DOHH2 (cell line): Measurements from ENCODE around the gene ADRA1B.

Source experiments
- H3F3A ChIP-seq: fragments of 200-600 bp; sonication (generic), shearing (Covaris generic); 2 replicates; pipeline ENCODE4 v1.6.0; 2016; ENCODE audit warnings: antibody characterized with exemption, mild to moderate bottlenecking; ENCODE audit not compliant: control insufficient read depth, insufficient read depth
- H3K27ac ChIP-seq: fragments of 200-600 bp; sonication (generic); 2 replicates; pipeline ENCODE4 v1.5.1; 2014; ENCODE audit warnings: low read depth, mild to moderate bottlenecking, low read length, moderate library complexity
- H3K27me3 ChIP-seq: fragments of 200-600 bp; sonication (generic); 2 replicates; pipeline ENCODE4 v1.6.1; 2014; ENCODE audit warnings: mild to moderate bottlenecking, low read length, mixed read lengths; ENCODE audit not compliant: control insufficient read depth
- H3K36me3 ChIP-seq: fragments of 200-600 bp; sonication (generic); 2 replicates; pipeline ENCODE4 v1.6.1; 2014; ENCODE audit warnings: mild to moderate bottlenecking, low read length, moderate library complexity, mixed read lengths; ENCODE audit not compliant: control insufficient read depth
- H3K4me1 ChIP-seq: fragments of 200-600 bp; sonication (generic); 2 replicates; pipeline ENCODE4 v1.6.1; 2014; ENCODE audit warnings: mild to moderate bottlenecking, low read length, mixed read lengths; ENCODE audit not compliant: control insufficient read depth
- H3K4me2 ChIP-seq: fragments of 200-600 bp; sonication (generic); 2 replicates; pipeline ENCODE4 v1.6.0; 2014; ENCODE audit warnings: mild to moderate bottlenecking, low read length, moderate library complexity
- H3K4me3 ChIP-seq: fragments of 200-600 bp; sonication (generic); 2 replicates; pipeline ENCODE4 v1.5.1; 2014; ENCODE audit warnings: mild to moderate bottlenecking, low read length, mixed read lengths
- H3K79me2 ChIP-seq: fragments of 200-600 bp; sonication (generic); 2 replicates; pipeline ENCODE4 v1.6.1; 2014; ENCODE audit warnings: mild to moderate bottlenecking, low read length, mixed read lengths; ENCODE audit not compliant: control insufficient read depth
- H3K9me2 ChIP-seq: fragments of 200-600 bp; sonication (generic); replicated peaks from 2 replicates; pipeline ENCODE4 v1.6.1; 2014; ENCODE audit warnings: mild to moderate bottlenecking, low read length, mixed read lengths; ENCODE audit not compliant: control insufficient read depth
- H3K9me3 ChIP-seq: fragments of 200-600 bp; sonication (generic); 2 replicates; pipeline ENCODE4 v1.6.1; 2014; ENCODE audit warnings: antibody characterized with exemption, low read length, mixed read lengths; ENCODE audit not compliant: control insufficient read depth, insufficient read depth
- H4K20me1 ChIP-seq: fragments of 200-600 bp; sonication (generic); 2 replicates; pipeline ENCODE4 v1.6.0; 2014; ENCODE audit warnings: low read depth, mild to moderate bottlenecking, antibody characterized with exemption, low read length, moderate library complexity; ENCODE audit not compliant: control insufficient read depth, insufficient read depth
- EZH2phosphoT487 ChIP-seq: fragments of 200-600 bp; sonication (generic); IDR thresholded peaks from 2 replicates; pipeline ENCODE4 v1.6.1; 2017; ENCODE audit warnings: borderline replicate concordance, mild to moderate bottlenecking, antibody characterized with exemption, low read length, moderate library complexity, mixed read lengths
- TF ChIP-seq, protein P1 (sequence below): fragments of 200-600 bp; sonication (generic); IDR thresholded peaks from one replicate; pipeline ENCODE4 v1.5.1; 2014; ENCODE audit warnings: antibody characterized with exemption, mild to moderate bottlenecking, low read depth, low read length; ENCODE audit not compliant: poor library complexity, severe bottlenecking

Gene ADRA1B

DNA sequence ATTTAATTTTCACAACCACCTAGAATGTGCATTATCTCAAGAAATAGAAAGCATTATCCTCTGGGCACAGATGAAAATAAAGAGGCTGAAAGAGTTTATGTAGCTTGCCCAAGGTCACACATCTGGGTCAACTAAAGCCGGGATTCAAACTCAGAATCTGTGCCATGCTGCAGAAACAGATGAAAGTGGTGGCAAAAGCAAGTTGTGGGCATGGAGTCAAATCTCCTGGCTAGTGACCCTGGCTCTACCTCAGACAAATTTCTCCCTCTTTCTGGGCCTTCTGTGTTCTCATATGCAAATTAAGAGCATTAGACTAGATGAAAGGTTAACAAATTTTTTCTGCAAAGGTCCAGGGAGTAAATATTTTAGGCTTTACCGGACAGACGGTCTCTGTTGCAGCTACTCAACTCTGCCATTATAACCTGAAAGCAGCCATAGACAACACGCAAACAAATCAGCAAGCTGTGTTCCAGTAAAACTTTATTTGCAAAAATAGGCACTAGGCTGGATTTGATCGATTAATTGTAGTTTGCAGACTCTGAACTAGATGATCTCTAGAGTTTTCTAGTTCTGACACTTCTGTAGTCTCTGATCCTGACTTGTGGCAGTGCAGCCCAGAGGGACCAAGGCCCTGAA, 6.0 kb upstream of the ADRA1B start:
- H3K9me2 ChIP-seq: no peaks in the 10 kb centered on the region
- H3F3A ChIP-seq: no peaks in the 10 kb centered on the region
- peaks cover 24% of the 10 kb centered on the region; the same call in 1 of the 2 replicates for H3K27me3 ChIP-seq
- no peak overlapping the region for H3K4me3 ChIP-seq
- H3K4me2 ChIP-seq: no peak overlapping the region
- TF ChIP-seq EZH2phosphoT487: no peak
- TF ChIP-seq, protein P1, sequence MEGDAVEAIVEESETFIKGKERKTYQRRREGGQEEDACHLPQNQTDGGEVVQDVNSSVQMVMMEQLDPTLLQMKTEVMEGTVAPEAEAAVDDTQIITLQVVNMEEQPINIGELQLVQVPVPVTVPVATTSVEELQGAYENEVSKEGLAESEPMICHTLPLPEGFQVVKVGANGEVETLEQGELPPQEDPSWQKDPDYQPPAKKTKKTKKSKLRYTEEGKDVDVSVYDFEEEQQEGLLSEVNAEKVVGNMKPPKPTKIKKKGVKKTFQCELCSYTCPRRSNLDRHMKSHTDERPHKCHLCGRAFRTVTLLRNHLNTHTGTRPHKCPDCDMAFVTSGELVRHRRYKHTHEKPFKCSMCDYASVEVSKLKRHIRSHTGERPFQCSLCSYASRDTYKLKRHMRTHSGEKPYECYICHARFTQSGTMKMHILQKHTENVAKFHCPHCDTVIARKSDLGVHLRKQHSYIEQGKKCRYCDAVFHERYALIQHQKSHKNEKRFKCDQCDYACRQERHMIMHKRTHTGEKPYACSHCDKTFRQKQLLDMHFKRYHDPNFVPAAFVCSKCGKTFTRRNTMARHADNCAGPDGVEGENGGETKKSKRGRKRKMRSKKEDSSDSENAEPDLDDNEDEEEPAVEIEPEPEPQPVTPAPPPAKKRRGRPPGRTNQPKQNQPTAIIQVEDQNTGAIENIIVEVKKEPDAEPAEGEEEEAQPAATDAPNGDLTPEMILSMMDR: no peak
- H3K27ac ChIP-seq: no peak overlapping the region
- no peaks in the 10 kb centered on the region for H3K4me1 ChIP-seq
- H3K36me3 ChIP-seq: no peaks in the 10 kb centered on the region
- H3K9me3 ChIP-seq: no peaks in the 10 kb centered on the region
- no peaks in the 10 kb centered on the region for H3K79me2 ChIP-seq
- no peaks in the 10 kb centered on the region for H4K20me1 ChIP-seq

DNA sequence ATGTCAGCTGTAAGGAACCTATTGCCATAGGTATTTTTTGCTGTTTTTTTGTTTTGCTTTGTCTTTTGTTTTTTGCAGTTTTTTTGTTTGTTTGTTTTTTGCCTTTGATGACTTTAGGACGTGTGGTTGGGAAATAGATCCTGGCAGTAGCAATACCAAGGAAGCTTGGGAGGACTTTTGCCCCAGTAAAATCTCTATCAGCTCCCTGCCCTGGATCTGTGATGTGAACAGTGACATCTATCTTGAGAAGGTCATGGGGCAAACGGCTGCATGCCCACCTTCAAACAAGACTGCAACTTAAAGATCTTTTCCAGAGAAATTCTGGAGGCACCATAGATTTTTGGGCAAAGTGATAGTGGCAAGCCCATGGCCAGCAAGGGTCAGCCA, 5.4 kb upstream of the ADRA1B start:
- H3K4me1 ChIP-seq: no peaks in the 10 kb centered on the region
- no peaks in the 10 kb centered on the region for H3K79me2 ChIP-seq
- no peaks in the 10 kb centered on the region for H3K36me3 ChIP-seq
- no peak overlapping the region for H3K4me2 ChIP-seq
- H3K27me3 ChIP-seq: peaks cover 28% of the 10 kb centered on the region
- H3K9me3 ChIP-seq: no peaks in the 10 kb centered on the region
- H4K20me1 ChIP-seq: no peaks in the 10 kb centered on the region
- TF ChIP-seq, protein P1: no peak
- no peak for TF ChIP-seq EZH2phosphoT487
- H3K9me2 ChIP-seq: no peaks in the 10 kb centered on the region
- H3F3A ChIP-seq: no peaks in the 10 kb centered on the region
- no peak overlapping the region for H3K4me3 ChIP-seq
- H3K27ac ChIP-seq: no peak overlapping the region

DNA sequence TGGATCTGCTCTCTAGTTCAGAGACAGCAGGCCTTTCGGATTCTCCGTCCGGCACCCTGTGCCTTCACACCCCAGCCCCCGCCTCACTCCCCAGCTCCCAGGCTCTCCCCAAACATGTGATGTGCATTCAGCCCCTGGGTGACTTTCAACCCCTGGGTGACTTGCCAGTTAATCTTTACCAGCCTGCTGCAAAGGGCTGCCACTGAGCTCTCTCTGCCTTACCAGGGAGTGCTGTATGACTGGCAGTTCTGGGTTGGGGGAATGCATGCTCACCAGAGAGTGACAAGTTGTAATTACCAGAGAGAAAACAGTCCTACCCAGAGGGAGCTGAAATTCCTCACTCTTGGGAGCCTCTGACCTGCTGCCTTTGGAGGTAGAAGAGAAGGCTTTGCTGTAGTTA, 4.9 kb upstream of the ADRA1B start:
- no peaks in the 10 kb centered on the region for H3K4me1 ChIP-seq
- H3K36me3 ChIP-seq: no peaks in the 10 kb centered on the region
- no peak for TF ChIP-seq EZH2phosphoT487
- TF ChIP-seq, protein P1: no peak
- no peaks in the 10 kb centered on the region for H4K20me1 ChIP-seq
- no peaks in the 10 kb centered on the region for H3K79me2 ChIP-seq
- peaks cover 26% of the 10 kb centered on the region for H3K27me3 ChIP-seq
- no peak overlapping the region for H3K4me3 ChIP-seq
- H3K9me3 ChIP-seq: no peaks in the 10 kb centered on the region
- H3F3A ChIP-seq: no peaks in the 10 kb centered on the region
- H3K9me2 ChIP-seq: no peaks in the 10 kb centered on the region
- H3K27ac ChIP-seq: no peak overlapping the region
- H3K4me2 ChIP-seq: no peak overlapping the region
